GM18519 (cell line): ENCODE results near the gene LUC7L.
"Not testable (repeated sequence)": the region's sequence is repeated elsewhere in the genome, so short reads cannot be mapped to it uniquely, and the experiment has no call there.

Experiments used
- ATAC-seq: cut with Tn5 transposase; IDR thresholded peaks from one replicate; pipeline ENCODE4 v1.9.1; 2021; ENCODE audit warnings: mild to moderate bottlenecking, moderate library complexity; ENCODE audit not compliant: unreplicated experiment, low FRiP score

The LUC7L gene

GRCh38 chr16:230949-231348 lies 1.7 kb upstream of the LUC7L start:
- ATAC-seq, result no peak

GRCh38 chr16:230351-230750 lies 1.1 kb upstream of the LUC7L start:
- not testable (repeated sequence) for ATAC-seq

- ATAC-seq, result no peak
Measured at GRCh38 chr16:229731-230281, 557 bp upstream of the LUC7L start.

GRCh38 chr16:228151-228851 lies 948 bp downstream of the LUC7L start:
- ATAC-seq, result no peak

- no peak for ATAC-seq
Measured at GRCh38 chr16:220021-220420, 9.2 kb downstream of the LUC7L start.

- no peak for ATAC-seq
Measured at GRCh38 chr16:212999-213398, 16.2 kb downstream of the LUC7L start.

- ATAC-seq, result not testable (repeated sequence)
Measured at GRCh38 chr16:211631-212180, 17.5 kb downstream of the LUC7L start.

- ATAC-seq, result not testable (repeated sequence)
Measured at GRCh38 chr16:209359-209758, 19.9 kb downstream of the LUC7L start.

GRCh38 chr16:204046-204445 lies 25.2 kb downstream of the LUC7L start:
- ATAC-seq, result not testable (repeated sequence)

GRCh38 chr16:203246-203645 lies 26.0 kb downstream of the LUC7L start:
- no peak for ATAC-seq

- no peak for ATAC-seq
Measured at GRCh38 chr16:200388-200787, 28.9 kb downstream of the LUC7L start.

- no peak for ATAC-seq
Measured at GRCh38 chr16:194516-194915, 34.7 kb downstream of the LUC7L start.

- ATAC-seq, result no peak
Measured at GRCh38 chr16:193441-193840, 35.8 kb downstream of the LUC7L start.

GRCh38 chr16:192686-193085 lies 36.6 kb downstream of the LUC7L start:
- ATAC-seq, result no peak

GRCh38 chr16:191831-192230 lies 37.4 kb downstream of the LUC7L start:
- no peak for ATAC-seq

- ATAC-seq, result no peak
Measured at GRCh38 chr16:189604-190186, 39.6 kb downstream of the LUC7L start.

- ATAC-seq, result no peak
Measured at GRCh38 chr16:188674-189073, 40.6 kb downstream of the LUC7L start.

- ATAC-seq, result no peak
Measured at GRCh38 chr16:187330-187729, 41.9 kb downstream of the LUC7L start.

GRCh38 chr16:185691-186090 lies 43.6 kb downstream of the LUC7L start:
- ATAC-seq, result no peak

- no peak for ATAC-seq
Measured at GRCh38 chr16:185213-185612, 44.0 kb downstream of the LUC7L start.

GRCh38 chr16:183005-183404 lies 46.2 kb downstream of the LUC7L start:
- ATAC-seq, result no peak

- no peak for ATAC-seq
Measured at GRCh38 chr16:181565-182021, 47.7 kb downstream of the LUC7L start.
